ENCODE results near the gene GRID1.

Gene GRID1

DNA sequence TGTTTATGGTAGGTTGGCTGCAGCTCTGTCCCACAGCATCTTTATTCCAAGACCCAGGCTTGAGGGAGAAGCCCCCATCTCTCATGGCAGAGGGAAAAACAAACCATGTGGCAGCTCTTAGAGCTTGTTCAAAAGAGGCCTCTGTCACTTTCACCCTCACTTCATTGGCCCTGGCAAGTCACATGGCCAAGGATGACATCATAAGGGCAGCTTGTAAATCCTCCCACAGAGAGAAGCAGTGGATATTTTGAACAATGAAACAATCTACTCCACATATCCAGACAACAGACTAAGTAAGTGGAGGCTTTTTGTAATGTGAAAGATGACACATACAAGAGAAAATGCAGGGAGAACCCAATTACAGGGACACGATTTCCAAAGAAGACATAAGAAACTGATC is 108.1 kb downstream of the GRID1 start:
- H3K4me3 ChIP-seq (ENCODE audit: low read depth, low read length), result no peak overlapping the region
- DNase-seq (ENCODE audit: low read depth), result no peak
- TF ChIP-seq CTCF (conservative IDR thresholded peaks at IDR 0.05; ENCODE audit: low read depth, low read length), result no peak

- DNase-seq (ENCODE audit: low read depth), result no peak
- TF ChIP-seq CTCF (conservative IDR thresholded peaks at IDR 0.05; ENCODE audit: low read depth, low read length), result no peak
- H3K4me3 ChIP-seq (ENCODE audit: low read depth, low read length), result no peak overlapping the region
Measured at GRCh38 chr10:86257683-86258082, 108.9 kb downstream of the GRID1 start.

- no peak for TF ChIP-seq CTCF (conservative IDR thresholded peaks at IDR 0.05; ENCODE audit: low read depth, low read length)
- no peak overlapping the region for H3K4me3 ChIP-seq (ENCODE audit: low read depth, low read length)
- DNase-seq (ENCODE audit: low read depth), result no peak
Measured at GRCh38 chr10:86256690-86257315, 109.8 kb downstream of the GRID1 start.

- H3K4me3 ChIP-seq (ENCODE audit: low read depth, low read length), result no peak overlapping the region
- no peak for TF ChIP-seq CTCF (conservative IDR thresholded peaks at IDR 0.05; ENCODE audit: low read depth, low read length)
- no peak for DNase-seq (ENCODE audit: low read depth)
Measured at GRCh38 chr10:86255405-86256251, 111.0 kb downstream of the GRID1 start.

DNA sequence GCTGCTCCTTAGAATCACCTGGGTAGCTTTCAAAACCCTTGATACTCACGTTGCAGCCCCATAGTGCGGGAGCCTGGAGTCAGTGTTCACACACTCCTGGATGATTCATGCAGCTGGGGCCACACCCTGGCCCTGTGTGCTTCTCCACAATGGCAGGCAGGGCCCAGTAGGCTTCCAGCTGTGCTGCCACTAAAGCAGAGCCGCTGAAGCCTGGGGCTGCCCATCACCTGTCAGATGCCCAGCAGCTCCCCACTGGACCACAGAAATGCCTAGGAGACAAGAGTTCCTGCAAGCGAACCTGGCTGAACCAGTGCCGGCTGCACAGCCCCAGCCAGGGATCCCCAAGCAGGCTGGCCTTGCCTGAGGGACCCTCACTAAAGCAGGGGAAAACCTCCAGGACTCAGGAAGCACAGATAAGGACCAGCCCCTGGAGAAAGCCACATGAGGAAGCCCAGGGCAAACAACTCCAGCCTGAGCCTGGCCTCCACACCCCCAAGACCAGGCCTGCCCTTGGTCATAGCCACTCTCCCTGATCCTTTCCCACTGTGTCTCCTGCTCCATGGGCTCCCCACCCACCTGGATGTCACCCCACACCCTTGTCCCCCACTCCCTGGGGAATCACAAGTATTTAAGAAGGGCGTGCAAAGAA is 111.9 kb downstream of the GRID1 start:
- no peak for DNase-seq (ENCODE audit: low read depth)

DNA sequence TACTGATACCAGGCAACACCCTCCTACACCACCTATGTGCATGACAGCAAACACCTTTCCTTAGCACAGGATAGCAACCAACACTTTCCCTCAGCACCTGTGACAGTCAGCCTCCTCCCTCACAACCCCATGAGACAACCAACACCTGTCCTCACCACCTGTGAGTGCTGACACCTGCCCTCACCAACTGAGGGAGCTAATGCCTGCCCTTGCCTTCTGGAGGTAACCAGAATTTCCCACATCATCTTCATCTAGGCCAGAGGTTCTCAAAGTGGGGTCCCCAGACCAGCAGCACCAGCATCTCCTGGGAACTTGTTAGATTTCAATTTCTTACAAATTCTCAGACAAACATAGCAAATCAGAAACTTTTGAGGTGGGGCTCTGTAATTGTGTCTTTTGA is 112.5 kb downstream of the GRID1 start:
- DNase-seq (ENCODE audit: low read depth), result no peak
- no peak overlapping the region for H3K4me3 ChIP-seq (ENCODE audit: low read depth, low read length)
- no peak for TF ChIP-seq CTCF (conservative IDR thresholded peaks at IDR 0.05; ENCODE audit: low read depth, low read length)

More for the DNA sequence above, 111.9 kb downstream of the GRID1 start:
- H3K4me3 ChIP-seq (ENCODE audit: low read depth, low read length), result no peak overlapping the region
- no peak for TF ChIP-seq CTCF (conservative IDR thresholded peaks at IDR 0.05; ENCODE audit: low read depth, low read length)

Data from choroid plexus epithelial cell (primary cell).